HepG2 (cell line): ENCODE measurements around the gene AFF2. TPM values are rescaled to one million over a fixed set of nuclear protein-coding genes. Genes with fewer than 3 reads are reported as not detected.

ENCODE experiments used
- ATAC-seq: fragments of 200-7000 bp; cut with Tn5 transposase; 3 replicates; pipeline ENCODE4 v1.9.1; 2020; ENCODE audit warnings: mild to moderate bottlenecking, moderate library complexity
- BruUV-seq: library from RNA; stranded (reverse); fragments of 400-500 nt; replicated peaks from 2 replicates; lab custom pipeline; 2021; lab: Mats Ljungman, UMichigan
- CTCF ChIA-PET: fragments of 300-600 bp; formaldehyde crosslinking; extraction: SDS; loops from one replicate; lab custom pipeline; 2021; ENCODE audit warnings: low total read pairs, inconsistent platforms, low intra/inter-chr PET ratio; lab: Yijun Ruan, JAX
- POLR2A ChIA-PET: fragments of 350-600 bp; sonication (Branson Sonifier 250); formaldehyde crosslinking; loops from one replicate; lab custom pipeline; 2020; ENCODE audit warnings: antibody characterized with exemption, inconsistent platforms; lab: Yijun Ruan, JAX
- DNase-seq: peaks from one replicate; pipeline ENCODE4 v3.0.0-alpha.2; 2015; ENCODE audit warnings: low spot score
- FAIRE-seq: peaks from 3 replicates; lab custom pipeline; 2011; peaks lifted over from hg19 to GRCh38; lab: Jason Lieb, UNC
- H2AFZ ChIP-seq: one replicate; pipeline ENCODE4 v1.6.1; 2011; ENCODE audit warnings: low read length, inconsistent platforms
- H3K27ac ChIP-seq: fragments of 300-600 bp; 3 replicates; pipeline ENCODE4 v1.8.0; 2011; ENCODE audit warnings: mixed run types, mild to moderate bottlenecking, mixed read lengths, low read length, inconsistent platforms; ENCODE audit not compliant: insufficient read depth; ENCODE audit errors: extremely low read length
- H3K27me3 ChIP-seq, 2 experiments: fragments of 200-600 bp in 1 of 2; 2 replicates in 1 of 2; 3 replicates in 1 of 2; pipeline versions ENCODE4 v1.6.0 to v1.8.0; 2011; ENCODE audit warnings: low read length in 2 of 2, mild to moderate bottlenecking in 2 of 2, moderate library complexity in 2 of 2, inconsistent platforms in 1 of 2; ENCODE audit not compliant: insufficient read depth in 2 of 2, control insufficient read depth in 1 of 2
- H3K36me3 ChIP-seq, 2 experiments: fragments of 200-600 bp in 1 of 2; replicated peaks in 1 of 2; 2 replicates in 1 of 2; 3 replicates in 1 of 2; pipeline versions ENCODE4 v1.5.1 to v1.8.0; 2011; ENCODE audit warnings: low read length in 2 of 2, inconsistent platforms in 1 of 2; ENCODE audit not compliant: insufficient read depth in 2 of 2, control insufficient read depth in 1 of 2
- H3K4me1 ChIP-seq: 2 replicates; pipeline ENCODE4 v1.5.1; 2012; ENCODE audit warnings: low read length, inconsistent platforms; ENCODE audit not compliant: insufficient read depth
- H3K4me2 ChIP-seq: 2 replicates; pipeline ENCODE4 v1.6.0; 2011; ENCODE audit warnings: low read depth, low read length, inconsistent platforms
- H3K4me3 ChIP-seq, 3 experiments: fragments of 200-600 bp in 1 of 3; sonication (generic), shearing (Covaris generic) in 1 of 3; replicated peaks in 1 of 3; 2 replicates each; pipeline ENCODE4 v1.5.1; 2011 to 2016; ENCODE audit warnings: low read length in 3 of 3, inconsistent platforms in 2 of 3, low read depth in 2 of 3, mild to moderate bottlenecking in 2 of 3, control low read depth in 1 of 3, mixed read lengths in 1 of 3; ENCODE audit not compliant: insufficient read depth in 1 of 3
- H3K79me2 ChIP-seq: one replicate; pipeline ENCODE4 v1.6.1; 2011; ENCODE audit warnings: low read length, inconsistent platforms; ENCODE audit not compliant: insufficient read depth
- H3K9ac ChIP-seq: 2 replicates; pipeline ENCODE4 v1.6.0; 2011; ENCODE audit warnings: mild to moderate bottlenecking, low read depth, low read length, inconsistent platforms; ENCODE audit not compliant: insufficient read depth
- H3K9me3 ChIP-seq: 2 replicates; pipeline ENCODE4 v1.5.1; 2012; ENCODE audit warnings: mild to moderate bottlenecking, low read length
- H4K20me1 ChIP-seq: 2 replicates; pipeline ENCODE4 v1.6.0; 2011; ENCODE audit warnings: inconsistent platforms, mild to moderate bottlenecking, low read length, moderate library complexity; ENCODE audit not compliant: insufficient read depth
- AGO2 ChIP-seq: fragments of 200-400 bp; formaldehyde crosslinking; optimal IDR thresholded peaks from 2 replicates; pipeline ENCODE3; 2017; ENCODE audit warnings: mild to moderate bottlenecking, low read depth, low read length, moderate library complexity
- GTF3A ChIP-seq: sonication (generic); formaldehyde crosslinking; conservative IDR thresholded peaks from 2 replicates; pipeline ENCODE4 v1.4.0; 2020; ENCODE audit warnings: mild to moderate bottlenecking, missing genetic modification reagents
- KLF12 ChIP-seq: sonication (generic); formaldehyde crosslinking; IDR thresholded peaks from 2 replicates; pipeline ENCODE4 v1.4.0; 2020; ENCODE audit warnings: missing genetic modification reagents, borderline replicate concordance
- MEIS1 ChIP-seq: sonication (generic); formaldehyde crosslinking; IDR thresholded peaks from 2 replicates; pipeline ENCODE4 v1.9.0; 2021; ENCODE audit warnings: mild to moderate bottlenecking, missing genetic modification reagents, moderate library complexity, borderline replicate concordance
- MXD1 ChIP-seq: sonication (generic); formaldehyde crosslinking; IDR thresholded peaks from 2 replicates; pipeline ENCODE4 v1.4.0; 2020; ENCODE audit warnings: mild to moderate bottlenecking, missing genetic modification reagents
- MYNN ChIP-seq: sonication (generic); formaldehyde crosslinking; IDR thresholded peaks from 2 replicates; pipeline ENCODE4 v1.4.0; 2020; ENCODE audit warnings: mild to moderate bottlenecking, low read depth, missing genetic modification reagents
- POLR2A ChIP-seq, 2 experiments: IDR thresholded peaks; 2 replicates each; pipeline ENCODE4 v1.6.1; 2011; ENCODE audit warnings: low read depth in 2 of 2, low read length in 2 of 2, mild to moderate bottlenecking in 1 of 2, moderate library complexity in 1 of 2; ENCODE audit not compliant: insufficient read depth in 1 of 2
- SIN3A ChIP-seq: IDR thresholded peaks from 2 replicates; pipeline ENCODE4 v1.6.1; 2011; ENCODE audit warnings: low read depth, mild to moderate bottlenecking, control low read depth, low read length, borderline replicate concordance
- TOE1 ChIP-seq: sonication (generic); formaldehyde crosslinking; IDR thresholded peaks from 2 replicates; pipeline ENCODE4 v1.4.0; 2020; ENCODE audit warnings: mild to moderate bottlenecking, missing genetic modification reagents
- TRIM24 ChIP-seq: sonication (generic); formaldehyde crosslinking; IDR thresholded peaks from 2 replicates; pipeline ENCODE4 v1.8.0; 2022; ENCODE audit warnings: mild to moderate bottlenecking, missing genetic modification reagents
- U2AF2 ChIP-seq: fragments of 200-400 bp; formaldehyde crosslinking; IDR thresholded peaks from 2 replicates; pipeline ENCODE4 v1.6.1; 2017; ENCODE audit warnings: low read depth, mild to moderate bottlenecking, low read length
- ZBTB20 ChIP-seq: sonication (generic); formaldehyde crosslinking; IDR thresholded peaks from 2 replicates; pipeline ENCODE4 v1.8.1; 2023; ENCODE audit warnings: missing genetic modification reagents, low read depth, mild to moderate bottlenecking, borderline replicate concordance
- ZBTB34 ChIP-seq: sonication (generic); formaldehyde crosslinking; IDR thresholded peaks from 2 replicates; pipeline ENCODE4 v1.8.0; 2022; ENCODE audit warnings: mild to moderate bottlenecking, missing genetic modification reagents
- ZNF12 ChIP-seq: sonication (generic); formaldehyde crosslinking; IDR thresholded peaks from 2 replicates; pipeline ENCODE4 v1.5.0; 2020; ENCODE audit warnings: missing genetic modification reagents
- ZNF317 ChIP-seq: sonication (generic); formaldehyde crosslinking; IDR thresholded peaks from 2 replicates; pipeline ENCODE4 v1.5.0; 2020; ENCODE audit warnings: mild to moderate bottlenecking, missing genetic modification reagents
- ZNF503 ChIP-seq: sonication (generic); formaldehyde crosslinking; IDR thresholded peaks from 2 replicates; pipeline ENCODE4 v1.4.0; 2020; ENCODE audit warnings: missing genetic modification reagents
- ZNF879 ChIP-seq: sonication (generic); formaldehyde crosslinking; IDR thresholded peaks from 2 replicates; pipeline ENCODE4 v1.8.1; 2023; ENCODE audit warnings: missing genetic modification reagents
- ZNF891 ChIP-seq: sonication (generic); formaldehyde crosslinking; IDR thresholded peaks from 2 replicates; pipeline ENCODE4 v1.5.0; 2020; ENCODE audit warnings: mild to moderate bottlenecking, missing genetic modification reagents
- WGBS: methylation state at CpG from one replicate; pipeline ENCODE4 v1.1.6; 2017; ENCODE audit warnings: low lambda C conversion rate; 5-methylcytosine and 5-hydroxymethylcytosine counted together
- in situ Hi-C: cut with HindIII; loops from 2 replicates; pipeline ENCODE4 v1.10.0; 2017; ENCODE audit warnings: low pct_unique_long_range_greater_than_20kb; ENCODE audit not compliant: extremely low pct_ligation_motif_present
- intact Hi-C: fragments of 100-400 bp; cut with micrococcal nuclease; formaldehyde crosslinking; loops from one replicate; pipeline ENCODE4 v1.10.0; 2022; ENCODE audit not compliant: unreplicated experiment
- polyA plus RNA-seq, 8 experiments: library from polyadenylated mRNA; depleted of rRNA in 3 of 8; stranded (reverse) in 7 of 8; unstranded in 1 of 8; fragments of >200 nt; fragmentation: Illumina TruSeq in 4 of 8; extraction: Trizol in 4 of 8; gene quantifications; 2 replicates each; pipeline versions ENCODE4 v1.2.1 to v1.2.3, GENCODE V29; 2011 to 2016; ENCODE audit warnings: low read depth in 4 of 8, missing spikeins in 1 of 8, mixed read lengths in 1 of 8; ENCODE audit not compliant: insufficient read depth in 1 of 8
- total RNA-seq, 5 experiments: library from RNA; depleted of rRNA; stranded (reverse); fragments of >200 nt; fragmentation: Illumina TruSeq; extraction: Trizol; gene quantifications; 2 replicates each; pipeline ENCODE4 v1.2.3, GENCODE V29; 2016; ENCODE audit warnings: low read depth in 1 of 5

AFF2 gene
- total and polyA plus RNA-seq, 2 of the 13 experiments (the other 11 are each of a cell fraction or from before 2014, with no cell fraction given) = not detected

GRCh38 chrX:148600131-148600530 lies 99.7 kb downstream of the AFF2 start:
- Histone ChIP-seq H3K79me2 (no peaks in the 10 kb centered on the region), H3K4me3 (no peak overlapping the region), H2AFZ (no peak overlapping the region), H3K36me3 (no peaks in the 10 kb centered on the region), H3K4me1 (no peaks in the 10 kb centered on the region), H3K9ac (no peak overlapping the region), H3K4me2 (no peak overlapping the region), H3K9me3 (no peaks in the 10 kb centered on the region), H4K20me1 (no peaks in the 10 kb centered on the region), H3K27me3 (no peaks in the 10 kb centered on the region), H3K27ac (no peak overlapping the region)
- BruUV-seq = no TSS peak
- no peak for FAIRE-seq
- in situ Hi-C loops (no loop called here), intact Hi-C loops (no loop called here)
- ChIA-PET CTCF (no interaction called here), POLR2A (no interaction called here)
- no peak for DNase-seq
- TF ChIP-seq TOE1 (no peak), KLF12 (no peak), U2AF2 (no peak), ZBTB34 (no peak), ZNF503 (no peak), MEIS1 (no peak), TRIM24 (CRISPR knock-in tag) (no peak), MYNN (CRISPR knock-in tag) (no peak), POLR2A (IDR thresholded peaks at IDR 0.05; ENCODE audit: insufficient read depth in 1 of 2, low read depth in 2 of 2, low read length in 2 of 2) (no peak), ZNF879 (CRISPR knock-in tag) (no peak), GTF3A (CRISPR knock-in tag) (no peak), AGO2 (no peak), MXD1 (no peak), ZBTB20 (CRISPR knock-in tag) (no peak), ZNF12 (CRISPR knock-in tag) (no peak), ZNF891 (CRISPR knock-in tag) (no peak), SIN3A (no peak), ZNF317 (CRISPR knock-in tag) (no peak)
- WGBS = 0% methylated on average over 3 of the region's 6 CpGs
- no peak for ATAC-seq
